GM04504 (cell line): ENCODE data around the gene PARN.
"Not testable (repeated sequence)": the region's sequence is repeated elsewhere in the genome, so short reads cannot be mapped to it uniquely, and the experiment has no call there.

Experiments
- DNase-seq: peaks from one replicate; pipeline ENCODE4 v3.0.0-alpha.2; 2012; ENCODE audit warnings: low read depth

The PARN gene

DNA sequence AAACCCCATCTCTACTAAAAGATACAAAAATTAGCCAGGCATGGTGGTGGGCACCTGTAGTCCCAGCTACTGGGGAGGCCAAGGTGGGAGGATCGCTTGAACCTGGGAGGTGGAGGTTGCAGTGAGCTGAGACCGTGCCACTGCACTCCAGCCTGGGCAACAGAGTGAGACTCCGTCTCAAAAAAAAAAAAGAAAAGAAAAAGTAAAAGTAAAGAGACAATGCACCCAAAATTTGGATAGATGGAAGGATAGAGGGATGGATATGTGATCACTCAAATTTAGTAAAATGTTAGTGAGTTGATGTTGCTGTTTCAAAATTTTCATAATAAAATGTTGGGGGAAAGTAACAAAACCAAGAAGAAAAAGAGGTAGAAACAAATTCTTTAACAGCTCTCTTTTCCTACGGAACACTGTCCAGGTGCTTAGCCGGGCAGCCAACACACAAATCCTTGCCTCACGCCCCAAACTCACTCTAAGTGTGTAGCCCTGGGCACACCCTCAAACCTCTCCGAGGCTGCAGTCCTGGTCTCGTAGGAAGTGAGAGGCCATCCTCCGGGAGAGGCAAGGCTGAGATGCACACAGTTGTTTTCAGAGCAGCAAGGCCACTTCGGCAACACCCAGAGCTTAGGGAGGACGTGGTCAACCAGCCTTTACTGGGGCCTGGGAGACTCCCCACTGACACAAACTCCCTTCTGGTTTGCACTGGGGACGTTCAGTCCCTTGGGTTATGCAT, 228.9 kb downstream of the PARN start:
- DNase-seq, result not testable (repeated sequence)

DNA sequence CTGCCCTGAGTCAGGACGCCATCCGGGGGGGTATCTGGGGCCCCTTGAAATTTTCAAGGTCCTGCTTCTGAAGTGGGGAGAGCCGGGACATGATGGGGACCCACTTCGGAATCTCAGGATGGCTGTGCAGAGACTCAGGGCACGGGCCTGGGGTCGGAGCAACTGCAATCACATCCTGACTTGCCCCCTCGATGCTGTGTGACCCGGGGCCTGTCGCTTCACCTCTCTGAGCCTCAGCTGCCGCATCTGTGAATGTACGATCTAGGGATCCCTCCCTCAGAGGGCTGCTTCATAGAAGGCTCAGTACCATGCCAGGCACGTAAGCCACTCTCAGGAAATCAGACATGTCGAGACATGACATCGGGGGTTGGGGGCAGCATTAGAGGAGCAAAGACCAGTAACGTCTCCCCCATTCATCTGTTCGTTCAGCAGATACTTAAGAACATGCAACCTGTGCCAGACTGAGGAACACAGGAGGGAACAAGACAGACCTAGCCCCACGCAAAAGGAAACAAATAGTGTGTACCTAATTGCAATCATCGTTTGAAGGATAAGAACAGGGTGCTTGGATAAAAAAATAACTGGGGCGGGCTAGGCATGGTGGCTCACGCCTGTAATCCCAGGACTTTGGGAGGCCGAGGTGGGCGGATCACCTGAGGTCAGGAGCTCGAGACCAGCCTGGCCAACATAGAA, 229.6 kb downstream of the PARN start:
- no peak for DNase-seq

DNA sequence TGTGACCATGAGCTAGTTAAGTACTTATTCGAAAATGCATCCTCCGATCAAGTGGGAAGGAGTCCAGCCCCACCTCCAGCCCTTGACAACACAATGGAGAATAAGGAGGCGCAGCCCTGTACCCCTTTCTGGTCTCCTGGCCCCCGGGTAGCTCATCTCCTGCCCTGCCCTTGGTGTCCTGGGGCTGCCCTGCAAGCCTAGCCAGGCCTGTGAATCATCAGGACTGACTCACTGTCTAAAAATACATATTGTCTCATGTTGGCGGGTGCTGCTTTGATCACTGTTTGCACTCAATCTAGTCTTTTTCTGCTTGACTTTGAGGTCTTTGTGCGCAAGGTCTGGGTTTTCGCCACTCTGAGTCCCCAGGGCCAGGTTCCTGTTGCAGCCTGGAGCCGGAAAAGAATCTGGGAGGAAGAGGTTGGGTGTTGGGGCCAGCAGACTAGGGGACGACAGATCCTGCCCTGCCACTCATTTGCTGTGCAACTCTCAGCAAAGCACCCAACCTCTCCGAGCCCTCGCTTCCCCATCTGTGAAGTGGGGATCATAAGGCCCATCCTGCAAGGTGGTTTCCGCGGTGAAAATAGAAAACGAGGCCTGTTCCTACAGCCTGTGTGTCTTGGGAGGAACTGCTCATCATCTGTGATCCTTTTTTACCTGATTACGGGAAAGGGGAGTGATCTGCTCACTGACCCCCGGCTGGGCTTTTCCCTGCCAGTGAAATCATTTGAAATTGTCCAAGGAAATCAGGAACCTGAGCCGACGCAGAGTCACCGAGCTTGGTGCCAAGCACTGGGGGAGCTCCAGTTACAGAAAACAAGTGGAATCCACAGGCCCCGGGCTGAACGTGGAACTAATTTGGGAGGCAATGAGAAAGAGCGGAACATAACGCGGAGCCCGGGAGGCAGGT, 230.4 kb downstream of the PARN start:
- peak; percentile 44 for DNase-seq

DNA sequence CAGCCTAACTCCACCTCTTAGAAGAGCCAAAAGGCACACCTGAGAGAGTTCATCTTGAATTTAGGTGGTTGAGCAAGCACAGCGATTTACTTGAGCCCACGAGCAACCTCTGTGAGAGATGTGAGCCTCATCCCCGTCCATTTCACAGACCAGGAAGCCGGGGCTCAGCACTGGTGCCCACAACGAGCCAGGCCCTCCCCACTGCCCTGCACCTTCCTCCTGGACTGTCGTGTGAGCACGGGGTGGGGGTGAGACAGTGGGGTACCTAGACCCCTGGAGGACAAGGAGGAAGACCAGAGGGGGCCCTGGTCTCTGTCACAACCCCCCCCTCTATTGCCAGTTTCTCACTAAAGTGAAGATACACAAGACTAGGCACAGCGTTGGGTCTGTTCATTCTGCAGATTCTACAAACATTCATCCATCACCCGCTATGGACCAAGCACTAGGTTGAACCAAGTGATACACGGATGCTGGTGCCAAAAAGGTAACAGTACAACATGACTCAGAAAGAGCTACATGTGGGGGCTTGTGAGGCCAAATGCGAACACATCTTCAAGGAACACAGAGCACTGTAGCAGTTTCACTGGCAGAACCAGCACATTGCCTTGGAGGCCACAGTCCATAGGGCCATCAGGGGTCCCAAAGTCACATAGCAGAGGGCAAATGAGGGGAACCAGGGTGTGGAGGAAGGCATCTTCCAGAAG, 231.9 kb downstream of the PARN start:
- no peak for DNase-seq

- not testable (repeated sequence) for DNase-seq
These were observed 234.3 kb downstream of the PARN start for GRCh38 chr16:14395710-14396304.

- no peak for DNase-seq
These were observed 235.2 kb downstream of the PARN start for GRCh38 chr16:14394834-14395233.

- DNase-seq, result no peak
These were observed 237.1 kb downstream of the PARN start for GRCh38 chr16:14392960-14393359.

- DNase-seq, result no peak
These were observed 240.7 kb downstream of the PARN start for GRCh38 chr16:14389359-14389758.

- DNase-seq, result no peak
These were observed 241.8 kb downstream of the PARN start for GRCh38 chr16:14388243-14388642.

GRCh38 chr16:14386115-14386514, 243.9 kb downstream of the PARN start:
- DNase-seq, result no peak
